GM19438 (cell line): Measurements from ENCODE around the gene GUK1.
"Not testable (repeated sequence)": the region's sequence is repeated elsewhere in the genome, so short reads cannot be mapped to it uniquely, and the experiment has no call there.

Experiments
- ATAC-seq: cut with Tn5 transposase; IDR thresholded peaks from one replicate; pipeline ENCODE4 v1.9.1; 2021; ENCODE audit warnings: low read depth; ENCODE audit not compliant: unreplicated experiment

The GUK1 gene

GRCh38 chr1:228104526-228105269, 35.4 kb upstream of the GUK1 start:
- ATAC-seq, result no peak

DNA sequence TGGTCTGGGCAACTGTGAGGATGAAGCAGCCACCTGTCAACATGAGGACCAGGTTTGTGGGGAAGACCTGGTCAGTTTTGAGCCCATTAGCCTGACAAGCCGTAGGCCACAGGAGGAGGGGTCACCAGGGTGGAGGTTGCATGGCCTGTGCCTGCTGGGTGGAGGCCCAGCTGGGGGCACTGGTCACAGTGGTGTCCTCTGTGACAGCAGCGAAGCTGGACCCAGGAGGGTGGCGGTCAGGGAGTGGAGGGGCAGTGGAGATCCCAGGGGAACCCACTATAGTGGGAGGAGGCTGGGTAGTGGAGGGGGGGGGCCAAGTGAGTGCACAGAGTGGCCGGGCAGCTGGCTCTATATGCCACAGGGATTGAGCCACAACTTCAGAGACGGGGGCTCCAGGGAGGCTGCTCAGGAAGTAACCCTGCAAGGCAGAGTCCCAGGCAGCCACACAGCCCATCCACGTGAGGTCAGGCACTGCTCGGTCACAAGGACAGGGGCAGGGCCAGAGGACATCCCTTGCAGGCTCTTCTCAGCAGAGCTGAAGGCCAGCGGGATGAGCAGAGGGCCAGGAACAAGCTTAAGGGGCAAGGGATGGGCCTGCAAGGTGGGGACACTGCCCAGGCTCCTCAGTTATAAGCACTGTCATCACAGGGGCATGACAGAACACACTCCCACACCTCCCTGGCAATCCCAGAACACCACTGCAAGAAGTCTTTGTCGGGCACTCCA, 34.6 kb upstream of the GUK1 start:
- ATAC-seq, result no peak

- no peak for ATAC-seq
Measured at GRCh38 chr1:228105996-228106799, 33.9 kb upstream of the GUK1 start.

GRCh38 chr1:228106800-228107054, 33.4 kb upstream of the GUK1 start:
- no peak for ATAC-seq

GRCh38 chr1:228107636-228108035, 32.4 kb upstream of the GUK1 start:
- ATAC-seq, result no peak

DNA sequence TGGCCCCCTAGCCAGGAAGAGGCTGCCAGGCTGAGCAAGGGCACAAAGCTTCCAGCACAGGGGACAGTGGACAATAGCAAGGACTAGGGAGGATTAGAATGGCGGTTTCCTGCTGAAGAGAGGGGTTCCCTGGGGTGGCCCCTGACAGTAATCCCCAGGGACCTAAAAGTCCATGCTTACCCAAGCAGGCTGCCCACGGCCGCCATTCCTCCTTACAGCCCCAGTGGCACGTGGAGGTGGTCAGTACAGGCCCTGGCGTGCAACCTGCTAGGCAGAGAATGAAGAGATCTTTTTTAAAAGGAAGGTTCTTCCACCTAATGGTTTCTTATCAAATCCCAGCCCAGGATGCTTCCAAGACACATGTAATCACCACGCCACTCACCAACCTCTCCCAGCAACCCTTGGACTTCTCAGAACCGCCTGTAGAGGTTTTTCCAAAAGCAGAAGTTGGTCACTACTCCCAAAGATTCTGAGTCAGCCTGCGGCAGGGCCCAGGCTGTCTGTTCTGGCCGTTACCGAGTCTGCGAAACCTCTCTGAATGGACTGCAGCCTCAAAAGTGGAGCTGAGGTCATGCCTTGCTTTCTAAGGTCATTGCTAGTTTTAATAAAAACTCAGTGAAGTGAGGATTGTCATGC, 31.9 kb upstream of the GUK1 start:
- ATAC-seq, result no peak

DNA sequence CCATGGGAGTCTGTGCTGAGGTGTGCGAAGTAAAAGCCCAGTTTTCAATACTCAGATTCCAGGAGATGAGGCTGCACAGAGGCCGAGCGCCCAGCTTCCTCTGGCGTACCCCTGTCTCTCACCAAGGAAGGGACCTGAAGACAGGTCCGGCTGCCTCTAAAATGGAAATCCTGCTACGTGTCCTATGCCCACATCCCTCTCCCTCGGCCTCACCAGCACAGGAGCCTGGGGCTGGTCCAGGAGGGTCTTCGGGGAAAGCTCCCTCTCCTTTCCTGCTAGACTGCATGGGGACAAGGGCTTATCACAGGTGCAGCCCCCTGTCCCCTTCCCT, 31.4 kb upstream of the GUK1 start:
- ATAC-seq, result no peak

GRCh38 chr1:228109073-228109961, 30.8 kb upstream of the GUK1 start, which contains the start of gene MRPL55:
MRPL55 (minus strand) TSS chr1:228109299; CDS start chr1:228108260, 1,039 bp downstream.
- ATAC-seq, result peak; percentile 87

DNA sequence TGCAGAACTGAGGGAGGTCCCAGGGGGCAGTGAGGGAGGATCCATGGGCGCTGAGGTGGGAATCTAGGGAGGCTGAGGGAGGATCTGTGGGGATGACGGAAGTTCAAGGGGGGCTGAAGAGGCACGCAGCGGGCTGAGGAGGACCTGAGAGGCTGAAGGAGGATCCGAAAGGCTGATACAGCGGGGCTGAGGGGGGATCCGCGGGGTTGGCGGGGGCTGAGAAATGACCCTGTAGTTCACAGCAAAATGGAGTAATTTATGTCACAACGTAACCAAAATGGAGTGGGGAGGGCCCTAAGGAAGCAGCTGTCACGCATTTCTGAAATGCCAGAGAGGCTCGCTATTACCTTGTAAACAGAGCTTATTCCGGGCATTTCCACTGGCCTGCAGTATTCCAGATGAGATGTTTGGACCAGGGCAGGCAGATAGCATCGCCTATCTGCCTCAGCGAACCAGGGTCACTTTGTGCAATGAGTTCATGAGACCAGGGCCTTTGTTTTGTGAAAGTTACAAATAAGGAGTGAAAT, 30.1 kb upstream of the GUK1 start:
- no peak for ATAC-seq

- no peak for ATAC-seq
Measured at GRCh38 chr1:228110556-228110955, 29.5 kb upstream of the GUK1 start.

- ATAC-seq, result not testable (repeated sequence)
Measured at GRCh38 chr1:228111315-228111714, 28.8 kb upstream of the GUK1 start.

DNA sequence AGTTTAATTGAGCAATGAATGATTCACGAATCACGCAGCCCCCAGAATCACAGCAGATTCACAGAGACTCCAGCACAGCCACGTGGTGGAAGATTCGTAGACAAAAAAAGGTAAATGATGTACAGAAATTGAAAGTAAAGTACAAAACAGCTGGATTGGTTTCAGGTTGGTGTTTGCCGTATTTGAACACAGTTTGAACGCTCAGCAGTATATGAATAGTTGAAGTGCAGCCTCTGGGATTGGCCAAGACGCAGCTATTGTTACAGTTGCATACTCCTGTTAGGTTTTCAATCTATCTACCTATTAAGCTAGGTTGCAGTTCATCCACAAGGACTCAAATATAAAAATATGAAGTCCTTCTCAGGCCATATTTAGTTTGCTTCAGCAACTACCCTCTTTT, 27.9 kb upstream of the GUK1 start:
- no peak for ATAC-seq

GRCh38 chr1:228112617-228113016, 27.5 kb upstream of the GUK1 start:
- ATAC-seq, result no peak

- no peak for ATAC-seq
Measured at GRCh38 chr1:228114827-228115226, 25.3 kb upstream of the GUK1 start.

DNA sequence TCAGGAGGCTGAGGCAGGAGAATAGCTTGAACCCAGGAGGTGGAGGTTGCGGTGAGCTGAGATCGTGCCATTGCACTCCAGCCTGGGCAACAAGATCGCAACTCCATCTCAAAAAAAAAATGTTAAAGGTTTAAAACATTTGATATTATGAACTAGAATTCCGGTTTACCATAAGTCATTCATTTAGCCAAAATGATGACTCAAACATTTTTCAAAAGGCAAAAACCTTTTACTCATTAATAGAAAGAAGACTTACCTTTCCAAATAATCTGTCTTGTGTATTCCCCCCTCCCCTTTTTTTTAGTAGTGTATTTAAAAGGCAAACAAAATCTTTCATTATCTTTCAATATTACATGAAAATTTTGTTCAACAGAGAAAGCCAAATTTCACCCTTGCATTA, 22.7 kb upstream of the GUK1 start:
- no peak for ATAC-seq

- no peak for ATAC-seq
Measured at GRCh38 chr1:228118040-228118439, 22.0 kb upstream of the GUK1 start.

DNA sequence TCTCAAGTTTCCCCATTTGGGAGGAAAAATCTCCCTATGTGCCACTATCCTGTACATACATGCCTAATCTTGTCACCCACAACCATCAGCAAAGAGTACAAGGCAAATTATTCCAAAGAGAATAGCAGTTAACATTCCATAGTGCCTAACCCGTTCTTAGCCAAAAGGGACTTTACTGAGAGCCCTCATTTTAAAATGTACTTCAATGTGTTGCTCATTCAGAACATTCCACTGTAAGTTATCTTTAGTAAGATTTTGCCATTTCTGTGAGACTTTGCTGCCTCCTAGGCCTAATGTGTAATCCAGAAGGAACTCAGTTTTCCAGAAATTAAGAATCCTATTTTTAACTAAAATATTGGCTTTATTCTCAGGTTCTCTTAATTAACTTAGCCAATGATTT, 19.7 kb upstream of the GUK1 start:
- no peak for ATAC-seq

DNA sequence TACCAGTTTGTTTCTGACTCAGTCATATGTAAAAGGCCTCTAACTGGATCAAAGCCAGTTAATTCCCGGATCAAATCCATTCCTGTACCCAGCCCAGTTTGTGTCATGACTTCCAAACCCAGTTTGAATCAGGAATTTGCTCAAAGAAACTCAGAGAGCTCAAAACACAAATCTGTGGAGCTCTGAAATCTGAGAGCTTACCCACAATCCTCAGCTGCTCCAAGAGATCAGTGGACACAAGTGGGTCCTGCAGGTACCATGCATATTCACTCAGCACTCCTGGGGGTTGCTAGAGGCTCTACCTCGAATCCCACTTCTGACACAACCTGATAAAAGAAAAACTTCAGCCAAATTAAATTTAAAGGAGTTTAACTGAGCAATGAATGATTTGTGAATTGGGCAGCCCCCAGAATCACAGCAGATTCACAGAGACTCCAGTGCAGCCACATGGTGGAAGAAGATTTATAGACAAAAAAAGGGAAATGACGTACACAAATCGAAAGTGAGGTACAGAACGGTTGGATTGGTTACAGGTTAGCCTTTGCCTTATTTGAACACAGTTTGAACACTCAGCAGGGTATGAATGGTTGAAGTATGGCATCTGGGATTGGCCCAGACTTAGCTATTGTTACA, 19.1 kb upstream of the GUK1 start:
- ATAC-seq, result no peak

DNA sequence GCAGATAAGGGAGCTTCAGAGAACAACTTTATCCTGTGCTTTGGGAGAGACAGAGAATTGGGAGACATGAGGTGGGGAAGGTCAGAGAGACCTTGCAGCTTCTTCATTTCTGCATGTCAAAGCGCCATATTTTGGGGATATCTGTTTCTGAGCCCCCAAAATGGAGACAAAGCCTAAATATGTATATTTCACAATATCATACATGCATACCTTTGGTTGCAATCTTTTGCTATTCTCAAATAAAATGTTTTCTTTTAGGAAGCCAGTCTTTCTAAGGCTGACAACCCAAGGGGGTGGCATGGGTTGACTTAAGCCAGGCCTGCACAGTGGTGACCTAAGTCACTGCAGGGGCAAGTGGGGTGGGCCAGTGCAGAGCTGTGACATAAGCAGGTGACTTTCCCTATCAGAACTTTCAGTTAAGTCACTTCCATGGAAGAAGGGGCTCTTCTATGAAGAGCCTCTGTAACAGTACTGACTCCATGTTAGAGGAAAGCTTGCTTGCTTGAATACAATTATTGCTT, 17.1 kb upstream of the GUK1 start:
- ATAC-seq, result no peak
